ENCODE data around the gene SPATA9. TPM values are rescaled to one million over a fixed set of nuclear protein-coding genes. Genes with fewer than 3 reads are reported as not detected.

Gene SPATA9
- total and polyA plus RNA-seq, 9 of the 15 experiments (the other 6 are each of a cell fraction or from before 2014, with no cell fraction given): 0.16 to 5.5 (median 0.39) TPM; not detected in 3

GRCh38 chr5:95644351-95645042, 38.3 kb downstream of the SPATA9 start (continued):
- TF ChIP-seq ZC3H4 (CRISPR knock-in tag; IDR thresholded peaks at IDR 0.05; ENCODE audit: borderline replicate concordance): no peak
- no peak for TF ChIP-seq DMBX1 (CRISPR knock-in tag; IDR thresholded peaks at IDR 0.05; ENCODE audit: borderline replicate concordance)
- TF ChIP-seq TCFL5 (CRISPR knock-in tag; conservative IDR thresholded peaks at IDR 0.05): no peak
- no peak for TF ChIP-seq NR1H2 (CRISPR knock-in tag; IDR thresholded peaks at IDR 0.05)
- TF ChIP-seq NBN (IDR thresholded peaks at IDR 0.05; ENCODE audit: low read depth): 0 out of 2 replicates have a peak, but pooled peaks have one; percentile 73
- no peak for TF ChIP-seq ZNF699 (CRISPR knock-in tag; IDR thresholded peaks at IDR 0.05; ENCODE audit: insufficient replicate concordance)
- no peak for TF ChIP-seq EP300 (IDR thresholded peaks at IDR 0.05; ENCODE audit: low read length)
- TF ChIP-seq ZNF518B (CRISPR knock-in tag; IDR thresholded peaks at IDR 0.05): no peak
- TF ChIP-seq DLX4 (CRISPR knock-in tag; IDR thresholded peaks at IDR 0.05): no peak
- TF ChIP-seq ARID2 (IDR thresholded peaks at IDR 0.05): peak; percentile 70; the same call in 1 of the 2 replicates
- TF ChIP-seq FUS (optimal IDR thresholded peaks at IDR 0.05; ENCODE audit: low read depth, low read length): no peak
- no peak for TF ChIP-seq ZNF280B (CRISPR knock-in tag; IDR thresholded peaks at IDR 0.05)
- TF ChIP-seq MAFF (IDR thresholded peaks at IDR 0.05; ENCODE audit: low read length): no peak
- TF ChIP-seq RNF2 (IDR thresholded peaks at IDR 0.05): no peak
- no peak for TF ChIP-seq ESRRA (IDR thresholded peaks at IDR 0.05; ENCODE audit: borderline replicate concordance, low read depth)
